GM21737 (cell line): ENCODE data around the gene RBMX.
A peak's percentile ranks its signal among the peaks of the same experiment; 100 is the strongest.
"Not testable (repeated sequence)": the region's sequence is repeated elsewhere in the genome, so short reads cannot be mapped to it uniquely, and the experiment has no call there.

Source experiments
- ATAC-seq: cut with Tn5 transposase; IDR thresholded peaks from one replicate; pipeline ENCODE4 v1.9.1; 2021; ENCODE audit warnings: mild to moderate bottlenecking, moderate library complexity; ENCODE audit not compliant: unreplicated experiment

Gene RBMX

GRCh38 chrX:136880452-136881013 is at the start of gene RBMX:
Gene RBMX, minus strand, starts transcription at chrX:136880725. Its CDS starts 1,298 bp downstream, at chrX:136879427.
- peak; percentile 98 for ATAC-seq

GRCh38 chrX:136921438-136921837 is 40.9 kb upstream of the RBMX start:
- ATAC-seq: not testable (repeated sequence)

- no peak for ATAC-seq
These were observed 39.5 kb upstream of the RBMX start for GRCh38 chrX:136920001-136920400.

GRCh38 chrX:136916827-136917226 is 36.3 kb upstream of the RBMX start:
- ATAC-seq: no peak

- not testable (repeated sequence) for ATAC-seq
These were observed 31.1 kb upstream of the RBMX start for GRCh38 chrX:136911661-136912060.

GRCh38 chrX:136911253-136911652 is 30.7 kb upstream of the RBMX start:
- no peak for ATAC-seq

- no peak for ATAC-seq
These were observed 30.1 kb upstream of the RBMX start for GRCh38 chrX:136910565-136911035.

- peak; percentile 59 for ATAC-seq
These were observed 29.4 kb upstream of the RBMX start for GRCh38 chrX:136909706-136910564.

GRCh38 chrX:136909119-136909705 is 28.7 kb upstream of the RBMX start:
- ATAC-seq: peak; percentile 68

- no peak for ATAC-seq
These were observed 27.1 kb upstream of the RBMX start for GRCh38 chrX:136907621-136908020.

GRCh38 chrX:136906921-136907510 is 26.5 kb upstream of the RBMX start:
- ATAC-seq: no peak

- ATAC-seq: not testable (repeated sequence)
These were observed 23.5 kb upstream of the RBMX start for GRCh38 chrX:136904067-136904466.

- not testable (repeated sequence) for ATAC-seq
These were observed 19.5 kb upstream of the RBMX start for GRCh38 chrX:136900071-136900470.

GRCh38 chrX:136899221-136899620 is 18.7 kb upstream of the RBMX start:
- ATAC-seq: no peak

GRCh38 chrX:136898752-136899151 is 18.2 kb upstream of the RBMX start:
- ATAC-seq: not testable (repeated sequence)

GRCh38 chrX:136896121-136896914 is 15.8 kb upstream of the RBMX start:
- no peak for ATAC-seq

- no peak for ATAC-seq
These were observed 11.9 kb upstream of the RBMX start for GRCh38 chrX:136892412-136892811.

- not testable (repeated sequence) for ATAC-seq
These were observed 10.1 kb upstream of the RBMX start for GRCh38 chrX:136890596-136890995.

GRCh38 chrX:136889269-136889668 is 8.7 kb upstream of the RBMX start:
- no peak for ATAC-seq

- ATAC-seq: peak; percentile 6
These were observed 498 bp downstream of the RBMX start for GRCh38 chrX:136880003-136880451.
